Natural killer cell treated with Interleukin-12 subunit alpha and Interleukin-12 subunit beta and Interleukin-15 and Interleukin-18, amount 100 ng/mL, for 72 hours (primary cell): Measurements from ENCODE around the gene TENM3. TPM values are rescaled to one million over a fixed set of nuclear protein-coding genes. Genes with fewer than 3 reads are reported as not detected.

ENCODE experiments used
- ATAC-seq, 2 donors: fragments of 150-1000 bp; cut with Tn5 transposase in 1 of 2; sonication (Bioruptor Pico), chemical (Tn5 transposase) in 1 of 2; 2 replicates each; pipeline ENCODE4 v1.10.0; 2021
- DNase-seq: peaks from one replicate; pipeline ENCODE4 v3.0.0; 2022; ENCODE audit warnings: low spot score
- H3K27ac Mint-ChIP-seq, 2 donors: 1 replicate in 1 of 2; 2 replicates in 1 of 2; pipeline ENCODE4 v1.8.0; 2022; ENCODE audit warnings: mixed read lengths in 2 of 2, mild to moderate bottlenecking in 1 of 2, moderate library complexity in 1 of 2
- H3K27me3 Mint-ChIP-seq, 2 donors: 1 replicate in 1 of 2; 2 replicates in 1 of 2; pipeline ENCODE4 v1.8.0; 2022; ENCODE audit warnings: mixed read lengths in 2 of 2
- H3K36me3 Mint-ChIP-seq: one replicate; pipeline ENCODE4 v1.8.0; 2022; ENCODE audit warnings: mixed read lengths
- H3K4me1 Mint-ChIP-seq, 2 donors: 1 replicate in 1 of 2; 2 replicates in 1 of 2; pipeline ENCODE4 v1.8.0; 2022; ENCODE audit warnings: low read depth in 2 of 2, mixed read lengths in 2 of 2, mild to moderate bottlenecking in 1 of 2
- H3K4me3 Mint-ChIP-seq: one replicate; pipeline ENCODE4 v1.8.0; 2022; ENCODE audit warnings: mixed read lengths
- H3K9me3 Mint-ChIP-seq: 2 replicates; pipeline ENCODE4 v1.8.0; 2022; ENCODE audit warnings: mixed read lengths
- total RNA-seq, 2 donors: library from RNA; stranded (reverse); gene quantifications; one replicate each; pipeline ENCODE4 v1.2.3, GENCODE V29; 2022

The TENM3 gene
- total RNA-seq, 2 donors from 2014 or later, result not detected

- no peaks in the 10 kb centered on the region for H3K27me3 Mint-ChIP-seq
- ATAC-seq, result no peak
- H3K4me3 Mint-ChIP-seq, result no peak overlapping the region
- no peaks in the 10 kb centered on the region for H3K9me3 Mint-ChIP-seq
- no peak overlapping the region for H3K27ac Mint-ChIP-seq
- no peaks in the 10 kb centered on the region for H3K36me3 Mint-ChIP-seq
- peaks cover 0 to 2% of the 10 kb centered on the region in 2 donors for H3K4me1 Mint-ChIP-seq
- no peak for DNase-seq
Observed at GRCh38 chr4:182822554-182822953, 579.4 kb downstream of the TENM3 start.

GRCh38 chr4:182823576-182823975 lies 580.4 kb downstream of the TENM3 start:
- Mint-ChIP-seq H3K27ac (no peak overlapping the region), H3K27me3 (no peaks in the 10 kb centered on the region), H3K4me1 (peaks cover 0 to 2% of the 10 kb centered on the region in 2 donors), H3K36me3 (no peaks in the 10 kb centered on the region), H3K9me3 (no peaks in the 10 kb centered on the region), H3K4me3 (no peak overlapping the region)
- DNase-seq (no peak), ATAC-seq (no peak)

DNA sequence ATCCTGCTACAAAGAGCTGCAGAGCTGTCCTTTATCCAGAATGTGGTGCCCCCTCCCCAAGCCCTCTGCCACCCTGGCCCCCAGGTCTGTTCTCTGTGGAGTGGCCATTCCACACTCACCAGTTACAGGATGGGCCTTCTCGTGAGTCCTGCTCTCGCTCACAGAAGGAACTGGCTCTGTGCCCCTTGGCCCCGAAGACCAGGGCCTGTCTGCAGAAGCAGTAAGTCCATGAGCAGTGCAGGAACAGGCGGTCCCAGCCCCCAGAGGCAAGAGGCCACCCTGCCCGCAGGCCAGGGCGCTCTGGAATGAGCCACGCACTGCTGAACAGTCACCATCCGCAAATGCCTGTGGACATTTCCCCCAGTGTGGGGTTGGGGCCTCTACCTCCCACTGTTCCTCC lies 581.8 kb downstream of the TENM3 start:
- ATAC-seq, result no peak
- DNase-seq, result no peak
- no peaks in the 10 kb centered on the region for H3K36me3 Mint-ChIP-seq
- no peaks in the 10 kb centered on the region for H3K9me3 Mint-ChIP-seq
- no peak overlapping the region for H3K27ac Mint-ChIP-seq
- peaks cover 0 to 2% of the 10 kb centered on the region in 2 donors for H3K4me1 Mint-ChIP-seq
- no peak overlapping the region for H3K4me3 Mint-ChIP-seq
- H3K27me3 Mint-ChIP-seq, result no peaks in the 10 kb centered on the region

DNA sequence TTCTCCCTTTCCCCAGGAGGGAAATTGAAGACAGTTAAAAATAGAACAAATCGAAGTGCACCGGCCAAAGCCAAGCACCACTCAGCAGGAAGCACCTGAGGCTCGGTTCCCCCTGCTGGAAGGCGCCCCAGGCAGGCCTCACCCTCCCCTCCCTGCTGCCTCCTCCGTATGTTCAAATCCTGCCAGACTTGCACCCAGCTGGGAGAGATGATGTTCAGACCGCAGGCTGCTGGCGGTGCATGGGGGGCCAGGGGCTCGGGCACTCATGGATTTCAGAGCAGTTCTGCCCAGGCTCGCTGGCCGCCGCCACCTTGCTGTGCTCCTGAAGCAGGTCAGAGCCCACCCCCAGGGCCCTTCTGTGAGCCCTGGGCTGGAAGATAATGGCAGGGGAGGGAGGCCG lies 582.6 kb downstream of the TENM3 start:
- no peak for DNase-seq
- no peak overlapping the region for H3K27ac Mint-ChIP-seq
- H3K9me3 Mint-ChIP-seq, result no peaks in the 10 kb centered on the region
- H3K4me3 Mint-ChIP-seq, result no peak overlapping the region
- H3K4me1 Mint-ChIP-seq, result peaks cover 0 to 2% of the 10 kb centered on the region in 2 donors
- no peaks in the 10 kb centered on the region for H3K27me3 Mint-ChIP-seq
- no peaks in the 10 kb centered on the region for H3K36me3 Mint-ChIP-seq
- ATAC-seq, result no peak

GRCh38 chr4:182826391-182826790 lies 583.2 kb downstream of the TENM3 start:
- peak overlapping the region in 1 of 2 donors; percentile 47 for H3K27ac Mint-ChIP-seq
- DNase-seq (no peak), ATAC-seq (peak in 1 of 2 donors; percentile 43)
- H3K27me3 Mint-ChIP-seq, result no peaks in the 10 kb centered on the region
- H3K9me3 Mint-ChIP-seq, result no peaks in the 10 kb centered on the region
- no peaks in the 10 kb centered on the region for H3K36me3 Mint-ChIP-seq
- H3K4me3 Mint-ChIP-seq, result no peak overlapping the region
- peaks cover 0 to 2% of the 10 kb centered on the region in 2 donors for H3K4me1 Mint-ChIP-seq

DNA sequence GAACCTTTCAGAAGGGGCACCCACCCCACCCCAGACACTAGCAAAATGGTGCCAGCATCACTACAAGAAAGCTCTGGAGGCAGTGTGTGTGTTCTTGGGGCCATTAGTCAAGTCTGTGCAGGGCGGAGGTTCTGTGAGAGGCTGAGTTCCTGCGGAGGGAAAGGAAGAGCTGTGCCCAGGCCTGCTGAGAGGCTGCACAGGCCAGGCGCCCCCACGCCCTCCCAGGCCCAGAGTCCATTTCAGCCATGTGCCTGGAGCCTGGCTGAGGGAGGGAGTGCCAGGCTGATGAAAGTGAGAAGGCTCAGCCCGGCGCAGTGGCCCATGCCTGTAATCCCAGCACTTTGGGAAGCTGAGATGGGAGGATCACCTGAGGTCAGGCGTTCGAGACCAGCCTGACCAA lies 584.0 kb downstream of the TENM3 start:
- H3K9me3 Mint-ChIP-seq, result no peaks in the 10 kb centered on the region
- H3K4me3 Mint-ChIP-seq, result no peak overlapping the region
- no peak overlapping the region for H3K27ac Mint-ChIP-seq
- H3K36me3 Mint-ChIP-seq, result no peaks in the 10 kb centered on the region
- peaks cover 0 to 2% of the 10 kb centered on the region in 2 donors for H3K4me1 Mint-ChIP-seq
- peaks cover under 1 to 2% of the 10 kb centered on the region in 2 donors for H3K27me3 Mint-ChIP-seq
- DNase-seq (no peak), ATAC-seq (no peak)

DNA sequence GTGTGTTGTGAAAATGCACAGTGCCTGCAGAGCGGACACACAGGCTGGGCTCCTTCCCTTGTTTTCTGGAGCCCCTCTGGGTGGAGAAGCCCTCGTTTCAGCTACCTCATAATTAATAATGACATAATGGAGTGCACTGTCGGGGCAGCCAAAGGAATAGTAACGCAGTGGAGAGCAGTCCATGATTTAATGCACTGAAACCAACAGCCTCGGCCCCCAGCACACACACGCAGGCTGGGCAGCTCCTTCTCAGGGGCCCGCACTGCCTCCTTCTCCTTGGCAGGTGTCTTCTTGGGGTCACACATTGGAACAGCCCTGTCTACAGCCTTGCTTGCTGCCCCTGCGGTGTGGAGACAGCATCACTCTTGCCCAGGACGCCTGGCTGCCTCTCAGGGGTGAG lies 584.8 kb downstream of the TENM3 start:
- H3K4me3 Mint-ChIP-seq, result no peak overlapping the region
- no peak overlapping the region for H3K27ac Mint-ChIP-seq
- no peak for DNase-seq
- H3K4me1 Mint-ChIP-seq, result peaks cover 0 to 5% of the 10 kb centered on the region in 2 donors
- no peak for ATAC-seq
- H3K27me3 Mint-ChIP-seq, result peaks cover 5 to 8% of the 10 kb centered on the region in 2 donors
- no peaks in the 10 kb centered on the region for H3K9me3 Mint-ChIP-seq
- H3K36me3 Mint-ChIP-seq, result no peaks in the 10 kb centered on the region

DNA sequence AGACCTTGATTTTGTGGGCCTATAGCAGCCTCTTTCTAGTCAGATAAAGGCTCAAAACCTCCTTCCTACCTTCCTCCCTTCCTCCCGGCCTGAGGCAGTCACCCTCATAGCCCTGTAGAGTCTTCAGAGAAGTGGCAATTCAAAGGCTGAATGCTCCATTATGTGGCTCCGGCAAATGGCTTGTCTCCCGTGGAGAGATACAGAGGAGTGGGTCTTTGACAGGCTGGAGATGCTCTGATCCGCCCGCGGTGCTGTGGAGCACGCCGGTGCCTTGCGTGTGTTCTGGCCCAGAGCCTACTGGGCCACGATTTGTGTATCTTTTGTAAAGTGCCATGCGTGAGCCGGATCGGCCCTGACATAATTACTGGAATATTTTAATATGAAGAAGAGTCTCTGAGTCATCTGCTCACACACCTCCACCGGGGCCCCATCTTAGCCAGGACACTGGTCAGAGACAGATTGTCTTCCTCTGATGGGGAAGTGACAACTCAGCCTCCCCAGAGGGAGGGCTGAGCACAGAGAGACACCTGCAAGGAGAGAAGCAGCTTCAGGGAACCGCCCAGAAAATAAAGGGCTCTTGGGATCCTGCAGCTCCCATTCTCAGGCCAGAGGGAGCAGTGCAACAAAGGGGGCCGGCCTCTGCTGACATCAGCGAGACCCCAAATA lies 585.3 kb downstream of the TENM3 start:
- Mint-ChIP-seq H3K4me1 (peaks cover 0 to 5% of the 10 kb centered on the region in 2 donors), H3K4me3 (no peak overlapping the region), H3K27me3 (peaks cover 5 to 8% of the 10 kb centered on the region in 2 donors), H3K36me3 (no peaks in the 10 kb centered on the region), H3K27ac (no peak overlapping the region), H3K9me3 (no peaks in the 10 kb centered on the region)
- DNase-seq, result no peak
- no peak for ATAC-seq

DNA sequence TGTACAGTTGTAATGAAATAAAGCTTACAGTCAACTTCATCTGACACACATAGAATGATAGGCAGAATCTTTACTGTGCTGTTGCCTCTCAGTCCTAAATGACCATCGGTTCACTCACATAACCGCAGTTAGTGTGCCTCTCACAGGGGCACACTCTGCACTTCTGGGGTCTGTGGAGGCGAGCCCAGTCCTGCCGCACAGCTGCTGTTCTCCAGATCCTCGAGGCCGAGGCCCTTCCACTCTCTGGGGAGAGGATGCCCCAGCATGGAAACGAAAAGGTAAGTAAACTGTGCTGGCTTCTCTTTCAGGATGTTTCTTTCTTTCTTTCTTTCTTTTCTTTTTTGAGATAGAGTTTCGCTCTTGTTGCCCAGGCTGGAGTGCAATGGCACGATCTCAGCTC lies 586.0 kb downstream of the TENM3 start:
- no peaks in the 10 kb centered on the region for H3K36me3 Mint-ChIP-seq
- ATAC-seq (no peak), DNase-seq (no peak)
- H3K4me3 Mint-ChIP-seq, result no peak overlapping the region
- H3K27ac Mint-ChIP-seq, result no peak overlapping the region
- H3K27me3 Mint-ChIP-seq, result peaks cover 5 to 8% of the 10 kb centered on the region in 2 donors
- no peaks in the 10 kb centered on the region for H3K9me3 Mint-ChIP-seq
- H3K4me1 Mint-ChIP-seq, result peaks cover 0 to 5% of the 10 kb centered on the region in 2 donors

DNA sequence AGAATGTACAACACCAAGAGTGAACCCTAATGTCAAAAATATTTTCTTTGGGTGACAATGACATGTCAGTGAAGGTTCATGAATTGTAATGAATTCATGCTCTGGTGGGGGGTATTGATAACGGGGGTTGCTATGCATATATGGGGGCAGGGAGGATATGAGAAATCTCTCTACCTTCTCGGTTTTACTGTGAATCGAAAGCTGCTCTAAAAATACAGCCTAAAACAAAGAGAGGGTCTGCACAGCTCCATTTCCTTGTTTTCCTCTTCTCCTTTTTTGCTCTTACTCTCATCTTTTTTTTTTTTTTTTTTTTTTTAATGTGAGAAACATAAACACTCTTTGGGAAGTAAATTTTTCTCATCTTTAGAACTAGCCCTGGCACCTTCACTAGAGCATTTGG lies 588.2 kb downstream of the TENM3 start:
- Mint-ChIP-seq H3K27me3 (peaks cover 14 to 22% of the 10 kb centered on the region in 2 donors), H3K4me3 (no peak overlapping the region), H3K4me1 (peaks cover 5 to 10% of the 10 kb centered on the region in 2 donors), H3K9me3 (no peaks in the 10 kb centered on the region), H3K36me3 (no peaks in the 10 kb centered on the region), H3K27ac (no peak overlapping the region)
- ATAC-seq (no peak), DNase-seq (no peak)

DNA sequence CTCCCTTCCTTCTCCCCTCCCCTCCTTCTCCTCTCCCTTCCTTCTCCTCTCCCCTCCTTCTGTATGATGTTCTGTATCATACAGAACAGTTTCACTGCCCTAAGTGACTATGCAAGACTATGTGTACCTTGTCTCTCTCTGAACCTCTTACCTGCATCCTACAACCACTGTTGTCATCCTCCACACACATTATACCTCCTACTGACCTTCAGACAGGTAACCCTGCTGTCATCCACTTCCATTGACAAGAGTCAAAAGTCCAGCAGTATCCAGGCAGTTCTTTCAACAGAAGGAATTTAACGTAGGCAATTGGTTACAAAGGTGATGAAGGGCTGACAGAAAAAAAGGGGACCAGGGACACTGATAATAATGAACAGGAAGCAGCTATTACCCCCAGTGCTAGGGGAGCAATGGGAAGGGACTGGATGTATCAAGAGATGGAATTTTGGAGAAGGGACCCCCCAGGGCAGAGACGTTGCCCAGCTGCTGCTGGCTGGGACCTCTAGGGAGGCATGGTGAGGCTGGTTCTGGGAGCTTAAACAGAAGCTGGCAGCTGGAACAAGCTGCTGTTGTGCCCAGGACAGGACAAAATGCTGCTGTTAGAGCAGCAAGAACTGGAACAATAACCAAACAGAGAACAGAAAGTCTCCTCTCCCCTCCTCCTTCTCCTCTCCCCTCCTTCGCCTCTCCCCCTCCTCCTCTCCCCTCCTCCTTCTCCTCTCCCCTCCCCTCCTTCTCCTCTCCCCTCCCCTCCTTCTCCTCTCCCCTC lies 589.3 kb downstream of the TENM3 start:
- Mint-ChIP-seq H3K4me3 (no peak overlapping the region), H3K36me3 (no peaks in the 10 kb centered on the region), H3K27ac (no peak overlapping the region), H3K9me3 (no peaks in the 10 kb centered on the region), H3K4me1 (peaks cover 11 to 20% of the 10 kb centered on the region in 2 donors), H3K27me3 (peaks cover 22 to 31% of the 10 kb centered on the region in 2 donors)
- DNase-seq, result no peak
- ATAC-seq, result no peak

DNA sequence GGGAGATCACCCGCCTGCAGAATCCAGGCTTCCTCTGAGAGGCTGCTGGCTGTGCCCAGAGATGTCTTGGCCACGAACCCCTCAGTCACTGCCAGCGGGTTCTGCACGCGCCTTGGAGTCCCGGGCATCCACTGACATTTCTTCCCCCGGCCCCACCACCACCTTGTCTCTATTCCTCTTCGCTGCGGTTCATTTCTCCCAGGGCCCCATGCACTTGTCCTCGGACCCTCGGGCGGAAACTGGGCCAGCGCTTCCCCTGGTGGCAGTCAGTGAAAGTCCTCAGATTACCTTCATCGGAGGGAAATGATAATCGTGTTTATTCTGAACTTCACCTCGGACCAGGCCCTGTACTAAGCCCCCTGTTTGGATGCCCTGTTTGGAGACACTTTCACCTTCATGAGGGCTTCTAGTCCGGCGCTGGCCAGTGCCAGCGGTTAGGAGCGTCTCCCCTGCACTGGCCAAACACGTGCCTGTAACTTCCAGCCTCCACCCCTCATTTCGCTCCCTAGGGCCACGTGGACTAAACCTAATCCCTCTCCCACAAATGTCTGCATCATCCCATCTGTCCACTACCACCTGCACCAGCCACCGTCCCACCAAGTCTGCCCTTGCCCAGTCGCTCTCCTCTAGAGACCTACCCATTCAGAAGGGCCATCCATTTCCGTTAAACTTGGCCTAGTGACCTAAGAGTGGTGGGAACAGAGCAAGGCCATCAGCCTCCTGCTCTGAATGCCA lies 592.0 kb downstream of the TENM3 start:
- peaks cover 11 to 20% of the 10 kb centered on the region in 2 donors for H3K4me1 Mint-ChIP-seq
- no peak overlapping the region for H3K27ac Mint-ChIP-seq
- no peak overlapping the region for H3K4me3 Mint-ChIP-seq
- peaks cover 22 to 31% of the 10 kb centered on the region in 2 donors for H3K27me3 Mint-ChIP-seq
- no peaks in the 10 kb centered on the region for H3K9me3 Mint-ChIP-seq
- DNase-seq (no peak), ATAC-seq (no peak)
- no peaks in the 10 kb centered on the region for H3K36me3 Mint-ChIP-seq

GRCh38 chr4:182837831-182838230 lies 594.6 kb downstream of the TENM3 start:
- Mint-ChIP-seq H3K36me3 (no peaks in the 10 kb centered on the region), H3K9me3 (no peaks in the 10 kb centered on the region), H3K27me3 (peaks cover 16 to 23% of the 10 kb centered on the region in 2 donors), H3K4me3 (no peak overlapping the region), H3K27ac (no peak overlapping the region), H3K4me1 (peaks cover 8 to 20% of the 10 kb centered on the region in 2 donors)
- ATAC-seq, result no peak
- DNase-seq, result no peak

- Mint-ChIP-seq H3K4me3 (no peak overlapping the region), H3K4me1 (peaks cover 8 to 20% of the 10 kb centered on the region in 2 donors), H3K27ac (no peak overlapping the region), H3K9me3 (no peaks in the 10 kb centered on the region), H3K27me3 (peaks cover 16 to 23% of the 10 kb centered on the region in 2 donors), H3K36me3 (no peaks in the 10 kb centered on the region)
- ATAC-seq, result no peak
- DNase-seq, result no peak
Observed at GRCh38 chr4:182838535-182838934, 595.3 kb downstream of the TENM3 start.
